ENCODE data around the gene VPS13D.

GRCh38 chr1:12475101-12475500 lies 245.3 kb downstream of the VPS13D start:
- TF ChIP-seq, protein P1, sequence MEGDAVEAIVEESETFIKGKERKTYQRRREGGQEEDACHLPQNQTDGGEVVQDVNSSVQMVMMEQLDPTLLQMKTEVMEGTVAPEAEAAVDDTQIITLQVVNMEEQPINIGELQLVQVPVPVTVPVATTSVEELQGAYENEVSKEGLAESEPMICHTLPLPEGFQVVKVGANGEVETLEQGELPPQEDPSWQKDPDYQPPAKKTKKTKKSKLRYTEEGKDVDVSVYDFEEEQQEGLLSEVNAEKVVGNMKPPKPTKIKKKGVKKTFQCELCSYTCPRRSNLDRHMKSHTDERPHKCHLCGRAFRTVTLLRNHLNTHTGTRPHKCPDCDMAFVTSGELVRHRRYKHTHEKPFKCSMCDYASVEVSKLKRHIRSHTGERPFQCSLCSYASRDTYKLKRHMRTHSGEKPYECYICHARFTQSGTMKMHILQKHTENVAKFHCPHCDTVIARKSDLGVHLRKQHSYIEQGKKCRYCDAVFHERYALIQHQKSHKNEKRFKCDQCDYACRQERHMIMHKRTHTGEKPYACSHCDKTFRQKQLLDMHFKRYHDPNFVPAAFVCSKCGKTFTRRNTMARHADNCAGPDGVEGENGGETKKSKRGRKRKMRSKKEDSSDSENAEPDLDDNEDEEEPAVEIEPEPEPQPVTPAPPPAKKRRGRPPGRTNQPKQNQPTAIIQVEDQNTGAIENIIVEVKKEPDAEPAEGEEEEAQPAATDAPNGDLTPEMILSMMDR (IDR thresholded peaks at IDR 0.05) = no peak
- no peak for TF ChIP-seq POLR2A (IDR thresholded peaks at IDR 0.05)

All from Peyer's patch (tissue), 4 donors.